Right atrium auricular region (tissue), 2 donors: ENCODE results near the gene ADAMTS19. TPM values are rescaled to one million over a fixed set of nuclear protein-coding genes. Genes with fewer than 3 reads are reported as not detected.

ENCODE experiments used
- DNase-seq: peaks from one replicate; pipeline ENCODE4 v3.0.0-alpha.2; 2019; ENCODE audit warnings: low spot score
- H3K27ac ChIP-seq, 2 donors: fragments of 200-600 bp; sonication (generic); 1 replicate in 1 of 2; 2 replicates in 1 of 2; pipeline ENCODE4 v1.5.1; 2016 to 2019
- H3K27me3 ChIP-seq, 2 donors: fragments of 200-600 bp; sonication (generic); one replicate each; pipeline versions ENCODE4 v1.5.1 to v1.6.0; 2017 to 2019
- H3K36me3 ChIP-seq: fragments of 200-600 bp; sonication (generic); one replicate; pipeline ENCODE4 v1.5.1; 2016
- H3K4me1 ChIP-seq, 2 donors: fragments of 200-600 bp; sonication (generic); one replicate each; pipeline versions ENCODE4 v1.5.1 to v1.6.0; 2017 to 2019
- H3K4me3 ChIP-seq, 2 donors: fragments of 200-600 bp; sonication (generic); 1 replicate in 1 of 2; 2 replicates in 1 of 2; pipeline ENCODE4 v1.5.1; 2017 to 2019; ENCODE audit warnings: mild to moderate bottlenecking in 1 of 2, moderate library complexity in 1 of 2
- H3K9me3 ChIP-seq, 2 donors: fragments of 200-600 bp; sonication (generic); one replicate each; pipeline ENCODE4 v1.5.1; 2019
- CTCF ChIP-seq, 2 donors: fragments of 200-600 bp; sonication (generic); IDR thresholded peaks; one replicate each; pipeline ENCODE4 v1.5.1; 2019; ENCODE audit warnings: antibody characterized with exemption in 2 of 2
- total RNA-seq, 2 donors: library from RNA; depleted of rRNA; stranded (reverse); fragments of >200 nt; gene quantifications; one replicate each; pipeline ENCODE4 v1.1.0, GENCODE V29; 2016

ADAMTS19 gene
- total RNA-seq, 2 donors from 2014 or later, result 0.44 to 0.59 TPM

- DNase-seq, result no peak
- Histone ChIP-seq H3K4me3 (no peak overlapping the region), H3K27me3 (no peaks in the 10 kb centered on the region), H3K36me3 (no peaks in the 10 kb centered on the region), H3K4me1 (no peaks in the 10 kb centered on the region), H3K27ac (no peak overlapping the region), H3K9me3 (no peaks in the 10 kb centered on the region)
- TF ChIP-seq CTCF (IDR thresholded peaks at IDR 0.05), result no peak
Measured at GRCh38 chr5:129499208-129499852, 39.2 kb downstream of the ADAMTS19 start.

GRCh38 chr5:129500101-129500500 is 40.0 kb downstream of the ADAMTS19 start:
- no peaks in the 10 kb centered on the region for H3K9me3 ChIP-seq
- no peaks in the 10 kb centered on the region for H3K4me1 ChIP-seq
- no peaks in the 10 kb centered on the region for H3K36me3 ChIP-seq
- no peak overlapping the region for H3K4me3 ChIP-seq
- H3K27ac ChIP-seq, result no peak overlapping the region
- no peaks in the 10 kb centered on the region for H3K27me3 ChIP-seq
- TF ChIP-seq CTCF (IDR thresholded peaks at IDR 0.05), result no peak
- no peak for DNase-seq

- DNase-seq, result no peak
- TF ChIP-seq CTCF (IDR thresholded peaks at IDR 0.05), result no peak
- Histone ChIP-seq H3K27ac (no peak overlapping the region), H3K27me3 (no peaks in the 10 kb centered on the region), H3K9me3 (no peaks in the 10 kb centered on the region), H3K36me3 (no peaks in the 10 kb centered on the region), H3K4me1 (no peaks in the 10 kb centered on the region), H3K4me3 (no peak overlapping the region)
Measured at GRCh38 chr5:129506086-129506485, 46.0 kb downstream of the ADAMTS19 start.

- no peaks in the 10 kb centered on the region for H3K9me3 ChIP-seq
- no peaks in the 10 kb centered on the region for H3K27me3 ChIP-seq
- DNase-seq, result no peak
- H3K27ac ChIP-seq, result no peak overlapping the region
- H3K4me3 ChIP-seq, result no peak overlapping the region
- TF ChIP-seq CTCF (IDR thresholded peaks at IDR 0.05), result no peak
- no peaks in the 10 kb centered on the region for H3K36me3 ChIP-seq
- H3K4me1 ChIP-seq, result no peaks in the 10 kb centered on the region
Measured at GRCh38 chr5:129506950-129507349, 46.9 kb downstream of the ADAMTS19 start.

- H3K27me3 ChIP-seq, result no peaks in the 10 kb centered on the region
- no peaks in the 10 kb centered on the region for H3K4me1 ChIP-seq
- H3K9me3 ChIP-seq, result no peaks in the 10 kb centered on the region
- no peaks in the 10 kb centered on the region for H3K36me3 ChIP-seq
- TF ChIP-seq CTCF (IDR thresholded peaks at IDR 0.05), result no peak
- no peak for DNase-seq
- no peak overlapping the region for H3K27ac ChIP-seq
- no peak overlapping the region for H3K4me3 ChIP-seq
Measured at GRCh38 chr5:129507527-129507926, 47.4 kb downstream of the ADAMTS19 start.

- H3K4me1 ChIP-seq, result no peaks in the 10 kb centered on the region
- H3K4me3 ChIP-seq, result no peak overlapping the region
- no peak for DNase-seq
- H3K36me3 ChIP-seq, result no peaks in the 10 kb centered on the region
- H3K27ac ChIP-seq, result no peak overlapping the region
- no peak for TF ChIP-seq CTCF (IDR thresholded peaks at IDR 0.05)
- no peaks in the 10 kb centered on the region for H3K9me3 ChIP-seq
- H3K27me3 ChIP-seq, result no peaks in the 10 kb centered on the region
Measured at GRCh38 chr5:129508606-129509005, 48.5 kb downstream of the ADAMTS19 start.
